H9 (cell line): Measurements from ENCODE around the gene CAMK2B. TPM values are rescaled to one million over a fixed set of nuclear protein-coding genes. Genes with fewer than 3 reads are reported as not detected.
A peak's percentile ranks its signal among the peaks of the same experiment; 100 is the strongest.

Experiments used
- DNase-seq: peaks from one replicate; pipeline ENCODE4 v3.0.0-alpha.2; 2017
- H2AFZ ChIP-seq: one replicate; pipeline ENCODE4 v1.6.1; 2013; ENCODE audit warnings: mild to moderate bottlenecking, low read length, control low read depth, moderate library complexity
- H2AK5ac ChIP-seq: 2 replicates; pipeline ENCODE4 v1.6.1; 2013; ENCODE audit warnings: low read length, control low read depth, mixed read lengths; ENCODE audit not compliant: insufficient read length
- H2BK120ac ChIP-seq: one replicate; pipeline ENCODE4 v1.6.1; 2013; ENCODE audit warnings: low read depth, mild to moderate bottlenecking, low read length, control low read depth, inconsistent platforms; ENCODE audit not compliant: poor library complexity, severe bottlenecking
- H2BK12ac ChIP-seq: 2 replicates; pipeline ENCODE4 v1.6.1; 2013; ENCODE audit warnings: low read length, control low read depth, mixed read lengths, low read depth; ENCODE audit not compliant: insufficient read length
- H2BK15ac ChIP-seq: 2 replicates; pipeline ENCODE4 v1.6.1; 2013; ENCODE audit warnings: low read depth, low read length, control low read depth
- H2BK20ac ChIP-seq: one replicate; pipeline ENCODE4 v1.6.1; 2013; ENCODE audit warnings: low read depth, mild to moderate bottlenecking, low read length, control low read depth, inconsistent platforms; ENCODE audit not compliant: poor library complexity, severe bottlenecking
- H2BK5ac ChIP-seq: 2 replicates; pipeline ENCODE4 v1.6.1; 2013; ENCODE audit warnings: low read length, control low read depth, mixed read lengths; ENCODE audit not compliant: insufficient read length
- H3K14ac ChIP-seq: 2 replicates; pipeline ENCODE4 v1.6.1; 2013; ENCODE audit warnings: low read length, control low read depth; ENCODE audit not compliant: insufficient read depth
- H3K18ac ChIP-seq: 2 replicates; pipeline ENCODE4 v1.6.1; 2013; ENCODE audit warnings: low read depth, mild to moderate bottlenecking, mixed read lengths, low read length, control low read depth; ENCODE audit not compliant: insufficient read length
- H3K23ac ChIP-seq: 2 replicates; pipeline ENCODE4 v1.6.1; 2013; ENCODE audit warnings: low read length, control low read depth, mixed read lengths, low read depth; ENCODE audit not compliant: insufficient read length
- H3K23me2 ChIP-seq: 2 replicates; pipeline ENCODE4 v1.6.1; 2013; ENCODE audit warnings: low read depth, mild to moderate bottlenecking, mixed read lengths, low read length, control low read depth; ENCODE audit not compliant: insufficient read length, poor library complexity, severe bottlenecking
- H3K27ac ChIP-seq: 2 replicates; pipeline ENCODE4 v1.5.1; 2013; ENCODE audit warnings: low read length, control low read depth, mixed read lengths, low read depth; ENCODE audit not compliant: insufficient read length
- H3K27me3 ChIP-seq: 2 replicates; pipeline ENCODE4 v1.6.1; 2013; ENCODE audit warnings: low read length, control low read depth, inconsistent platforms; ENCODE audit not compliant: insufficient read depth
- H3K4ac ChIP-seq: 2 replicates; pipeline ENCODE4 v1.6.1; 2013; ENCODE audit warnings: low read depth, mild to moderate bottlenecking, control low read depth, inconsistent platforms, low read length, moderate library complexity
- H3K4me1 ChIP-seq: 2 replicates; pipeline ENCODE4 v1.6.1; 2013; ENCODE audit warnings: low read length, control low read depth, inconsistent platforms; ENCODE audit not compliant: insufficient read depth
- H3K4me2 ChIP-seq: 2 replicates; pipeline ENCODE4 v1.6.1; 2013; ENCODE audit warnings: low read length, control low read depth, mixed read lengths; ENCODE audit not compliant: insufficient read length, insufficient read depth
- H3K56ac ChIP-seq: 2 replicates; pipeline ENCODE4 v1.6.1; 2013; ENCODE audit warnings: low read depth, mild to moderate bottlenecking, mixed read lengths, low read length, control low read depth; ENCODE audit not compliant: insufficient read length
- H3K79me1 ChIP-seq: 2 replicates; pipeline ENCODE4 v1.6.1; 2013; ENCODE audit warnings: low read depth, mild to moderate bottlenecking, moderate library complexity, low read length, control low read depth, inconsistent platforms; ENCODE audit not compliant: insufficient read depth, poor library complexity, severe bottlenecking
- H3K79me2 ChIP-seq: 2 replicates; pipeline ENCODE4 v1.6.1; 2013; ENCODE audit warnings: low read length, control low read depth, inconsistent platforms; ENCODE audit not compliant: insufficient read depth
- H3K9ac ChIP-seq: 2 replicates; pipeline ENCODE4 v1.6.1; 2013; ENCODE audit warnings: low read length, control low read depth, mixed read lengths; ENCODE audit not compliant: insufficient read length; ENCODE audit errors: extremely low read depth
- H3K9me3 ChIP-seq: one replicate; pipeline ENCODE4 v1.6.1; 2013; ENCODE audit warnings: low read depth, low read length, inconsistent platforms; ENCODE audit not compliant: control insufficient read depth
- H3T11ph ChIP-seq: one replicate; pipeline ENCODE4 v1.6.1; 2013; ENCODE audit warnings: mild to moderate bottlenecking, low read length, control low read depth, inconsistent platforms
- H4K20me1 ChIP-seq: one replicate; pipeline ENCODE4 v1.6.1; 2013; ENCODE audit not compliant: control insufficient read depth, insufficient read length, insufficient read depth
- H4K5ac ChIP-seq: 2 replicates; pipeline ENCODE4 v1.6.1; 2013; ENCODE audit warnings: low read depth, mild to moderate bottlenecking, mixed read lengths, low read length, control low read depth; ENCODE audit not compliant: insufficient read length
- H4K8ac ChIP-seq: replicated peaks from 2 replicates; pipeline ENCODE4 v1.6.1; 2013; ENCODE audit warnings: low read length, control low read depth, mixed read lengths, low read depth; ENCODE audit not compliant: insufficient read length
- H4K91ac ChIP-seq: 2 replicates; pipeline ENCODE4 v1.6.1; 2013; ENCODE audit warnings: low read depth, mild to moderate bottlenecking, moderate library complexity, mixed read lengths, low read length, control low read depth; ENCODE audit not compliant: insufficient read length
- H3K27ac Mint-ChIP-seq, 3 experiments: 2 replicates in 2 of 3; 3 replicates in 1 of 3; pipeline ENCODE4 v1.8.0; 2020 to 2021; ENCODE audit warnings: mixed read lengths in 3 of 3, mild to moderate bottlenecking in 1 of 3, moderate library complexity in 1 of 3
- H3K27me3 Mint-ChIP-seq: 2 replicates; pipeline ENCODE4 v1.8.0; 2021; ENCODE audit warnings: low read depth, mild to moderate bottlenecking, moderate library complexity, mixed read lengths
- H3K36me3 Mint-ChIP-seq, 3 experiments: 2 replicates in 2 of 3; 3 replicates in 1 of 3; pipeline ENCODE4 v1.8.0; 2020 to 2021; ENCODE audit warnings: low read depth in 3 of 3, mixed read lengths in 3 of 3; ENCODE audit not compliant: insufficient read depth in 1 of 3
- H3K4me1 Mint-ChIP-seq, 2 experiments: 2 replicates each; pipeline ENCODE4 v1.8.0; 2020; ENCODE audit warnings: mixed read lengths in 2 of 2
- H3K4me3 Mint-ChIP-seq, 2 experiments: 2 replicates in 1 of 2; 3 replicates in 1 of 2; pipeline ENCODE4 v1.8.0; 2020 to 2021; ENCODE audit warnings: mild to moderate bottlenecking in 2 of 2, mixed read lengths in 2 of 2, moderate library complexity in 1 of 2
- H3K9me3 Mint-ChIP-seq, 2 experiments: 2 replicates in 1 of 2; 3 replicates in 1 of 2; pipeline ENCODE4 v1.8.0; 2020; ENCODE audit warnings: mild to moderate bottlenecking in 2 of 2, mixed read lengths in 2 of 2, moderate library complexity in 1 of 2
- CTCF ChIP-seq: fragments of 200-600 bp; sonication (generic); conservative IDR thresholded peaks from 3 replicates; pipeline ENCODE4 v1.8.0; 2021; ENCODE audit warnings: antibody characterized with exemption, mild to moderate bottlenecking
- WGBS: extraction: QIAGEN DNeasy Blood & Tissue Kit; methylation state at CpG from one replicate; pipeline ENCODE4 v1.1.7; 2013; ENCODE audit warnings: missing lambda C conversion rate, low lambda C conversion rate, mixed read lengths; ENCODE audit not compliant: insufficient read length; ENCODE audit errors: extremely low coverage; 5-methylcytosine and 5-hydroxymethylcytosine counted together
- total RNA-seq: library from RNA; stranded (reverse); gene quantifications from 2 replicates; pipeline ENCODE4 v1.2.1, GENCODE V29; 2021

The CAMK2B gene
- total RNA-seq, 1 experiment from 2014 or later = 0.17 TPM

- no CpG with 5 or more reads among the region's 5 CpGs for WGBS
These were observed 47.4 kb upstream of the CAMK2B start for GRCh38 chr7:44372560-44373417.

More at GRCh38 chr7:44372560-44373417, 47.4 kb upstream of the CAMK2B start:
- no peak overlapping the region for H2BK20ac ChIP-seq
- no peak overlapping the region for H2BK12ac ChIP-seq
- no peak overlapping the region for H3K4ac ChIP-seq
- no peaks in the 10 kb centered on the region for H3K79me1 ChIP-seq
- H3K23me2 ChIP-seq = no peaks in the 10 kb centered on the region
- peak overlapping the region in 1 of 3 experiments; percentile 7; a peak in 1 of 7 replicates for H3K27ac Mint-ChIP-seq
- no peak overlapping the region for H2AFZ ChIP-seq
- H4K91ac ChIP-seq = no peak overlapping the region
- no peaks in the 10 kb centered on the region for H3K79me2 ChIP-seq
- H2AK5ac ChIP-seq = no peak overlapping the region
- no peak overlapping the region for H3K14ac ChIP-seq
- H3K4me1 Mint-ChIP-seq = no peaks in the 10 kb centered on the region
- no peaks in the 10 kb centered on the region for H3K27me3 ChIP-seq
- H3K36me3 Mint-ChIP-seq = no peaks in the 10 kb centered on the region; a peak in 1 of 7 replicates
- no peak overlapping the region for H4K8ac ChIP-seq
- no peaks in the 10 kb centered on the region for H3K9me3 Mint-ChIP-seq
- no peak overlapping the region for H3K23ac ChIP-seq
- H4K5ac ChIP-seq = no peak overlapping the region
- no peak for TF ChIP-seq CTCF
- no peak overlapping the region for H3T11ph ChIP-seq
- no peak overlapping the region for H3K4me3 Mint-ChIP-seq
- H2BK5ac ChIP-seq = no peak overlapping the region
- no peak overlapping the region for H3K4me2 ChIP-seq
- H3K4me1 ChIP-seq = no peaks in the 10 kb centered on the region
- no peak overlapping the region for H3K18ac ChIP-seq
- H3K9ac ChIP-seq = no peak overlapping the region
- H3K56ac ChIP-seq = no peak overlapping the region
- no peak overlapping the region for H3K27ac ChIP-seq
- no peaks in the 10 kb centered on the region for H3K9me3 ChIP-seq
- no peak overlapping the region for H2BK15ac ChIP-seq
- H4K20me1 ChIP-seq = no peaks in the 10 kb centered on the region
- H3K27me3 Mint-ChIP-seq = peaks cover 26% of the 10 kb centered on the region
- no peak overlapping the region for H2BK120ac ChIP-seq
- no peak for DNase-seq
